Measurements from ENCODE around the gene PHACTR3. TPM values are rescaled to one million over a fixed set of nuclear protein-coding genes. Genes with fewer than 3 reads are reported as not detected.

Gene PHACTR3
- total and polyA plus RNA-seq, 2 donors (not counting 1 experiment from before 2014, with no cell fraction given): not detected

- Histone ChIP-seq H3K9ac (ENCODE audit: insufficient read depth, low read length) (no peak overlapping the region), H3K27me3 (ENCODE audit: control insufficient read depth, insufficient read depth, low read length) (no peaks in the 10 kb centered on the region), H3K9me3 (ENCODE audit: control insufficient read depth, insufficient read depth, low read depth, low read length) (no peaks in the 10 kb centered on the region), H3K4me3 (replicated peaks in 1 of 4; ENCODE audit: control extremely low read depth in 1 of 4, insufficient read depth in 1 of 4, low read depth in 3 of 4, low read length in 4 of 4) (no peak overlapping the region), H2AFZ (ENCODE audit: low read length) (no peak overlapping the region), H3K4me1 (ENCODE audit: control insufficient read depth, extremely low read depth, insufficient read depth, low read length) (no peaks in the 10 kb centered on the region), H3K36me3 (ENCODE audit: control insufficient read depth, insufficient read depth, low read length) (no peaks in the 10 kb centered on the region), H4K20me1 (ENCODE audit: control insufficient read depth, extremely low read depth, insufficient read depth, low read length) (no peaks in the 10 kb centered on the region), H3K27ac (ENCODE audit: insufficient read depth, low read length) (no peak overlapping the region), H3K4me2 (ENCODE audit: extremely low read depth, insufficient read depth, low read length) (no peak overlapping the region), H3K79me2 (ENCODE audit: control insufficient read depth, insufficient read depth, low read length) (no peaks in the 10 kb centered on the region)
- TF ChIP-seq, protein P1, sequence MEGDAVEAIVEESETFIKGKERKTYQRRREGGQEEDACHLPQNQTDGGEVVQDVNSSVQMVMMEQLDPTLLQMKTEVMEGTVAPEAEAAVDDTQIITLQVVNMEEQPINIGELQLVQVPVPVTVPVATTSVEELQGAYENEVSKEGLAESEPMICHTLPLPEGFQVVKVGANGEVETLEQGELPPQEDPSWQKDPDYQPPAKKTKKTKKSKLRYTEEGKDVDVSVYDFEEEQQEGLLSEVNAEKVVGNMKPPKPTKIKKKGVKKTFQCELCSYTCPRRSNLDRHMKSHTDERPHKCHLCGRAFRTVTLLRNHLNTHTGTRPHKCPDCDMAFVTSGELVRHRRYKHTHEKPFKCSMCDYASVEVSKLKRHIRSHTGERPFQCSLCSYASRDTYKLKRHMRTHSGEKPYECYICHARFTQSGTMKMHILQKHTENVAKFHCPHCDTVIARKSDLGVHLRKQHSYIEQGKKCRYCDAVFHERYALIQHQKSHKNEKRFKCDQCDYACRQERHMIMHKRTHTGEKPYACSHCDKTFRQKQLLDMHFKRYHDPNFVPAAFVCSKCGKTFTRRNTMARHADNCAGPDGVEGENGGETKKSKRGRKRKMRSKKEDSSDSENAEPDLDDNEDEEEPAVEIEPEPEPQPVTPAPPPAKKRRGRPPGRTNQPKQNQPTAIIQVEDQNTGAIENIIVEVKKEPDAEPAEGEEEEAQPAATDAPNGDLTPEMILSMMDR (conservative IDR thresholded peaks at IDR 0.05 in 1 of 2, IDR thresholded peaks at IDR 0.05 in 1 of 2; ENCODE audit: low read depth in 1 of 2, low read length in 2 of 2): no peak
- no peak for TF ChIP-seq EZH2 (IDR thresholded peaks at IDR 0.05; ENCODE audit: low read length, missing control alignments)
- DNase-seq (ENCODE audit: low read depth in 2 of 2): no peak
These were observed 60.1 kb downstream of the PHACTR3 start for GRCh38 chr20:59664421-59664941.

DNA sequence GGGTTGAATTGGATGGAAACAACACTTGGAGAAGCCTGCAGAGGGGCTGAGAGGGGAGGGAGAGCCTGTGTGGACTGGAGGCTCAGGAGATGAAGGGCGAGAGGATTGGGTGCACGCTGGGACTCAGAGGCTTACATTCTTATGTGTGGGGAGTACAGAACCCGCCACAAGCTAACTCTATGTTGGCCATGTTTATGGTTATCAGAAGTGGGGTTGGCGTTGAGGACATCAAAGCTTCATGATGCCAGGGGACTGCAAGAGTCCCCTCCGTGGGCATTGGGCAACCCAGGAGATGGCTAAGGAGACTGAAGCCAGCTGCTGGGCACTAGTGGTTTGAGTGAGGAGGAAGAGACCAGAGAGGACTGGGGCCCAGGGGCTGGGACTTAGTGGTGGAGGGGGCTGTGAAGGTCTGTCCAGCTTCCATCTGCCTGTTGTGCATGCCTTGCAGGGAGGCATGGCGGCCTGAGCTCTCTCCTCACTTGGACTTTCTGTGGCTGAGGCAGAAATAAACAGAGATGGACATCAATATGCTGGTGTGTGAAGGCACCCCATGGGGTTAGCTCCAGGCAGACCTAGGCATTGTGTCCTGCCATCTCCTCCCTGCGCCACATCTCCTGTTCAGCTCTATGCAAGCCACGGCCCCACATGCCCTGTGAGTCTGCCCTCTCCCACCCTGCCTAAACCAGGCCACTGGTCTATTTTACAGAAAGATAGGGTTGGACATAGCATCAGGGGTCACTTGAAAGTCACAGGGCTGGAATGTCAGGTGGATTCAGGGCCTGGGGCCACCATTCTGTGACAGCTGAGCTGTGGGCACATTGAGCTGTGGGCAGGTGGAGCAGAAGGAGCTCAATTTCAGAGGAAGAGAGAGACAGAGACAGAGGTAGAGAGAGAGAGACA lies 61.6 kb downstream of the PHACTR3 start:
- TF ChIP-seq, protein P1 (conservative IDR thresholded peaks at IDR 0.05 in 1 of 2, IDR thresholded peaks at IDR 0.05 in 1 of 2; ENCODE audit: low read depth in 1 of 2, low read length in 2 of 2): no peak
- no peak for TF ChIP-seq EZH2 (IDR thresholded peaks at IDR 0.05; ENCODE audit: low read length, missing control alignments)
- H4K20me1 ChIP-seq (ENCODE audit: control insufficient read depth, extremely low read depth, insufficient read depth, low read length): no peaks in the 10 kb centered on the region
- no peaks in the 10 kb centered on the region for H3K36me3 ChIP-seq (ENCODE audit: control insufficient read depth, insufficient read depth, low read length)
- no peaks in the 10 kb centered on the region for H3K4me1 ChIP-seq (ENCODE audit: control insufficient read depth, extremely low read depth, insufficient read depth, low read length)
- H2AFZ ChIP-seq (ENCODE audit: low read length): no peak overlapping the region
- no peaks in the 10 kb centered on the region for H3K9me3 ChIP-seq (ENCODE audit: control insufficient read depth, insufficient read depth, low read depth, low read length)
- DNase-seq (ENCODE audit: low read depth in 2 of 2): no peak
- no peaks in the 10 kb centered on the region for H3K79me2 ChIP-seq (ENCODE audit: control insufficient read depth, insufficient read depth, low read length)
- H3K27ac ChIP-seq (ENCODE audit: insufficient read depth, low read length): no peak overlapping the region
- H3K4me3 ChIP-seq (replicated peaks in 1 of 4; ENCODE audit: control extremely low read depth in 1 of 4, insufficient read depth in 1 of 4, low read depth in 3 of 4, low read length in 4 of 4): no peak overlapping the region
- H3K27me3 ChIP-seq (ENCODE audit: control insufficient read depth, insufficient read depth, low read length): no peaks in the 10 kb centered on the region
- H3K4me2 ChIP-seq (ENCODE audit: extremely low read depth, insufficient read depth, low read length): no peak overlapping the region
- no peak overlapping the region for H3K9ac ChIP-seq (ENCODE audit: insufficient read depth, low read length)

- no peak for DNase-seq (ENCODE audit: low read depth in 2 of 2)
- TF ChIP-seq, protein P1 (conservative IDR thresholded peaks at IDR 0.05 in 1 of 2, IDR thresholded peaks at IDR 0.05 in 1 of 2; ENCODE audit: low read depth in 1 of 2, low read length in 2 of 2): no peak
- no peak for TF ChIP-seq EZH2 (IDR thresholded peaks at IDR 0.05; ENCODE audit: low read length, missing control alignments)
- no peaks in the 10 kb centered on the region for H3K4me1 ChIP-seq (ENCODE audit: control insufficient read depth, extremely low read depth, insufficient read depth, low read length)
- no peak overlapping the region for H3K4me2 ChIP-seq (ENCODE audit: extremely low read depth, insufficient read depth, low read length)
- H4K20me1 ChIP-seq (ENCODE audit: control insufficient read depth, extremely low read depth, insufficient read depth, low read length): no peaks in the 10 kb centered on the region
- H3K27me3 ChIP-seq (ENCODE audit: control insufficient read depth, insufficient read depth, low read length): no peaks in the 10 kb centered on the region
- H3K9ac ChIP-seq (ENCODE audit: insufficient read depth, low read length): no peak overlapping the region
- H3K79me2 ChIP-seq (ENCODE audit: control insufficient read depth, insufficient read depth, low read length): no peaks in the 10 kb centered on the region
- H2AFZ ChIP-seq (ENCODE audit: low read length): no peak overlapping the region
- no peaks in the 10 kb centered on the region for H3K36me3 ChIP-seq (ENCODE audit: control insufficient read depth, insufficient read depth, low read length)
- no peak overlapping the region for H3K27ac ChIP-seq (ENCODE audit: insufficient read depth, low read length)
- no peaks in the 10 kb centered on the region for H3K9me3 ChIP-seq (ENCODE audit: control insufficient read depth, insufficient read depth, low read depth, low read length)
- H3K4me3 ChIP-seq (replicated peaks in 1 of 4; ENCODE audit: control extremely low read depth in 1 of 4, insufficient read depth in 1 of 4, low read depth in 3 of 4, low read length in 4 of 4): no peak overlapping the region
These were observed 62.2 kb downstream of the PHACTR3 start for GRCh38 chr20:59666586-59666985.
